Neutrophil (primary cell): ENCODE results near the gene WBP1L.

ENCODE experiments used
- H3K27ac ChIP-seq: fragments of 200-600 bp; sonication (generic); 2 replicates; pipeline ENCODE4 v1.5.1; 2016; ENCODE audit warnings: mild to moderate bottlenecking, moderate library complexity
- H3K27me3 ChIP-seq: fragments of 200-600 bp; sonication (generic); 2 replicates; pipeline ENCODE4 v1.6.0; 2016; ENCODE audit warnings: mild to moderate bottlenecking
- H3K36me3 ChIP-seq: fragments of 200-600 bp; sonication (generic); 2 replicates; pipeline ENCODE4 v1.5.1; 2017
- H3K4me1 ChIP-seq, 2 experiments: fragments of 200-600 bp in 1 of 2; sonication (generic) in 1 of 2; 1 replicate in 1 of 2; 2 replicates in 1 of 2; pipeline versions ENCODE4 v1.5.1 to v1.6.1; 2013 to 2016; ENCODE audit warnings: low read depth in 1 of 2, low read length in 1 of 2, mild to moderate bottlenecking in 1 of 2, moderate library complexity in 1 of 2; ENCODE audit not compliant: control insufficient read depth in 1 of 2, insufficient read depth in 1 of 2
- H3K4me3 ChIP-seq, 2 experiments: fragments of 200-600 bp in 1 of 2; sonication (generic) in 1 of 2; 1 replicate in 1 of 2; 2 replicates in 1 of 2; pipeline ENCODE4 v1.5.1; 2013 to 2016; ENCODE audit warnings: low read depth in 1 of 2, low read length in 1 of 2, mild to moderate bottlenecking in 1 of 2, moderate library complexity in 1 of 2
- H3K9me3 ChIP-seq: fragments of 200-600 bp; sonication (generic); 2 replicates; pipeline ENCODE4 v1.5.1; 2016
- CTCF ChIP-seq: fragments of 200-600 bp; sonication (generic); IDR thresholded peaks from 2 replicates; pipeline ENCODE4 v1.5.1; 2016; ENCODE audit warnings: antibody characterized with exemption

The WBP1L gene

DNA sequence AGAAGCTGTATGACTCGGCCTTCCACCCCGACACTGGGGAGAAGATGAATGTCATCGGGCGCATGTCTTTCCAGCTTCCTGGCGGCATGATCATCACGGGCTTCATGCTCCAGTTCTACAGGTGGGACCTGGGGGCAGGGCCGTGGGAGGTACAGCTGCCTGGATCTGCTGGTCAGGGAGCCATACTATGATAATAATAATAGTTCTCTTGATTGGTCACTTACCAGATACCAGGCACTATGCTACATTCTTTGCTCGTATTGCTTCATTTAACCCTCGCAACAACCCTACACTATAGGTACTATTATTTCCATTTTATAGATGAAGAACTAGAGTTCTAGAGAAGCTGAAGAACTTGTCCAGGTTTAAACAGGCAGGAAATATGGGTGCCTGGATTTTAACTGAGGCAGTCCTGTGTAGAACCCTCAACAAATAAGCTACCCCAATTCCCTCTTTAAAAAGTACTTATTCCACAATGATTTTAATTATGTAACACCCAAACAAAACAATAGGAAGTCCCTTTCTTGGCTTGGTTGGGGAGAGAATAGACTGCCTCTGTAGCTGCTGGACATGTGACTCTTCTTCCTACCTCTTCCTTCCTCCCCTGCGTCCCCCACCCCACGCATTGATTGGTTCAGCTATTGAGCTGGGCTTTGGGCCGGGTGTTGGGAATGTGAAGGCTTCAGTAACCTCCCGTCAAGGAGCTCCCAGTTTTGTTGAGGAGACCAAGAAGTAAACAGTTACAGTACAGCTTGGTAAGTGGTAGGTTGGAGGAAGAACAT, 16.5 kb upstream of the WBP1L start:
- Histone ChIP-seq H3K4me3 (no peak overlapping the region), H3K9me3 (no peaks in the 10 kb centered on the region), H3K27ac (no peak overlapping the region), H3K4me1 (peaks cover 0 to 5% of the 10 kb centered on the region in 2 experiments), H3K36me3 (no peaks in the 10 kb centered on the region), H3K27me3 (no peaks in the 10 kb centered on the region)
- no peak for TF ChIP-seq CTCF

DNA sequence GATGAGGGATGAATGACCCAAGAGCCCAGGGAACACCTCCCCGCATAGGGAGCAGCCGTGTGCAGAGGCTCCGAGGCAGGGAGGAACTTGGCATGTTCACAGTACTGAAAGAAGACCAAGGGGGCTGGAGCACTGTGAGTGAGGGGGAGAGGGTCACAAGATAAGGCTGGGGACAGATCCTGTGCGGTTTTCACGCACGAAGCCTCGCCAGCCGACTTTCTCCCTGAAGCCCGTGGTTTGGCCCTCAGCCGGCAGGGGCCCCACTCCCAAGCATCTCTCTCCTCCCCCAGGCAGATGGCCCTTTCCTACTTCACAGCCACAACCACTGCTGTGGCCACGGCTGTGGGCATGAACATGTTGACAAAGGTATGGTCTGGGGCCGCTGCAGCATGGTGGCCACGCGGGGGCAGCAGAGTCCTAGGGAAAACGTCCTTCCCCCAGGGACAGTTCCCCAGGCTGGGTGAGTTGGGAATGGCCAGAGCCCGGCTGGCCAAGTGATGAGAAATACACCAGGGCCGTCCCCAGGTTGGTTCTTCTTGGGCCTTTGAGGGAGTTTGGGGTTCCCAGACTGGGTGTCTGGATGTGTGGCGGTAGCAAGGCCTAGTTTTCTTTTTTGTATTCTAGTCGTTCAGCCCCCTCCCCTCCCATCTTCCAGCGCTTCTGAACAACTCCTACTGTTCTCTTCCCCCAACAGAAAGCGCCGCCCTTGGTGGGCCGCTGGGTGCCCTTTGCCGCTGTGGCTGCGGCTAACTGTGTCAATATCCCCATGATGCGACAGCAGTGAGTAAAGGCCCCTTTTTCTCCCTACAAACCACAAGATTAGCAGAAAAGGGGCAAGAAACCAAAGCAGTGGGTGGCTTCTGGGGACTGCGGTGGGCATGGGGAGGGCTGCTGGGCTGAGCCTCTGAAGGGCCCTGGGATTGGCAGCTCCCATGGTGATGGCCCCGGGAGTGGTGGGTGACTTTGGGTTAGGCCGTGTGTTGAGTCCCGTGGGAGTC, 14.4 kb upstream of the WBP1L start:
- Histone ChIP-seq H3K27ac (no peak overlapping the region), H3K4me3 (no peak overlapping the region), H3K4me1 (peaks cover 0 to 5% of the 10 kb centered on the region in 2 experiments), H3K36me3 (no peaks in the 10 kb centered on the region), H3K9me3 (no peaks in the 10 kb centered on the region), H3K27me3 (no peaks in the 10 kb centered on the region)
- TF ChIP-seq CTCF: peak; percentile 92

- Histone ChIP-seq H3K4me3 (no peak overlapping the region), H3K27ac (no peak overlapping the region), H3K27me3 (no peaks in the 10 kb centered on the region), H3K36me3 (no peaks in the 10 kb centered on the region), H3K9me3 (no peaks in the 10 kb centered on the region), H3K4me1 (peaks cover 0 to 5% of the 10 kb centered on the region in 2 experiments)
- no peak for TF ChIP-seq CTCF
Observed at GRCh38 chr10:102731222-102731800, 12.4 kb upstream of the WBP1L start.

- H3K27me3 ChIP-seq: no peaks in the 10 kb centered on the region
- H3K9me3 ChIP-seq: no peaks in the 10 kb centered on the region
- peaks cover 0 to 5% of the 10 kb centered on the region in 2 experiments for H3K4me1 ChIP-seq
- H3K27ac ChIP-seq: no peak overlapping the region
- no peak overlapping the region for H3K4me3 ChIP-seq
- no peaks in the 10 kb centered on the region for H3K36me3 ChIP-seq
- no peak for TF ChIP-seq CTCF
Observed at GRCh38 chr10:102732661-102733060, 11.1 kb upstream of the WBP1L start.

GRCh38 chr10:102735065-102735562, 8.6 kb upstream of the WBP1L start:
- H3K9me3 ChIP-seq: no peaks in the 10 kb centered on the region
- peaks cover 11 to 14% of the 10 kb centered on the region in 2 experiments for H3K4me1 ChIP-seq
- no peaks in the 10 kb centered on the region for H3K36me3 ChIP-seq
- H3K27ac ChIP-seq: no peak overlapping the region
- TF ChIP-seq CTCF: no peak
- H3K27me3 ChIP-seq: no peaks in the 10 kb centered on the region
- no peak overlapping the region for H3K4me3 ChIP-seq
